HepG2 (cell line): ENCODE results near the gene NXT1. TPM values are rescaled to one million over a fixed set of nuclear protein-coding genes. Genes with fewer than 3 reads are reported as not detected.

Experiments used
- ETV5 ChIP-seq: IDR thresholded peaks from 2 replicates; pipeline ENCODE4 v1.6.1; 2018; ENCODE audit warnings: missing biosample characterization, missing genetic modification reagents, inconsistent platforms, borderline replicate concordance
- MAFK ChIP-seq, 2 experiments: IDR thresholded peaks in 1 of 2; conservative IDR thresholded peaks in 1 of 2; 2 replicates each; pipeline ENCODE4 v1.6.1; 2011; ENCODE audit warnings: improper control_type of control experiment in 2 of 2, low read length in 2 of 2
- MYNN ChIP-seq: sonication (generic); formaldehyde crosslinking; IDR thresholded peaks from 2 replicates; pipeline ENCODE4 v1.4.0; 2020; ENCODE audit warnings: mild to moderate bottlenecking, low read depth, missing genetic modification reagents
- MZF1 ChIP-seq: sonication (generic); formaldehyde crosslinking; IDR thresholded peaks from 2 replicates; pipeline ENCODE4 v1.8.1; 2023; ENCODE audit warnings: mild to moderate bottlenecking, missing genetic modification reagents, borderline replicate concordance
- PHF21A ChIP-seq: sonication (generic); formaldehyde crosslinking; IDR thresholded peaks from 2 replicates; pipeline ENCODE4 v1.5.0; 2020; ENCODE audit warnings: mild to moderate bottlenecking, missing genetic modification reagents
- RFXANK ChIP-seq: IDR thresholded peaks from 2 replicates; pipeline ENCODE4 v1.6.1; 2016
- SNAPC2 ChIP-seq: sonication (generic); formaldehyde crosslinking; IDR thresholded peaks from 2 replicates; pipeline ENCODE4 v1.8.1; 2022; ENCODE audit warnings: mild to moderate bottlenecking, missing genetic modification reagents
- TEAD2 ChIP-seq: sonication (generic); formaldehyde crosslinking; IDR thresholded peaks from 2 replicates; pipeline ENCODE4 v1.9.0; 2021; ENCODE audit warnings: missing genetic modification reagents
- ZBTB38 ChIP-seq: sonication (generic); formaldehyde crosslinking; IDR thresholded peaks from 2 replicates; pipeline ENCODE4 v1.5.1; 2020; ENCODE audit warnings: mild to moderate bottlenecking, missing genetic modification reagents
- ZBTB42 ChIP-seq: sonication (generic); formaldehyde crosslinking; IDR thresholded peaks from 2 replicates; pipeline ENCODE4 v1.5.0; 2020; ENCODE audit warnings: mild to moderate bottlenecking, missing genetic modification reagents
- ZNF205 ChIP-seq: IDR thresholded peaks from 2 replicates; pipeline ENCODE4 v1.6.1; 2018; ENCODE audit warnings: missing biosample characterization, missing genetic modification reagents
- ZNF484 ChIP-seq: sonication (generic); formaldehyde crosslinking; IDR thresholded peaks from 2 replicates; pipeline ENCODE4 v1.5.1; 2020; ENCODE audit warnings: mild to moderate bottlenecking, low read depth, missing genetic modification reagents, borderline replicate concordance
- ZNF552 ChIP-seq: sonication (generic); formaldehyde crosslinking; IDR thresholded peaks from 2 replicates; pipeline ENCODE4 v1.9.0; 2022; ENCODE audit warnings: missing genetic modification reagents, mild to moderate bottlenecking, borderline replicate concordance
- ZSCAN31 ChIP-seq: sonication (generic); formaldehyde crosslinking; IDR thresholded peaks from 2 replicates; pipeline ENCODE4 v1.5.0; 2020; ENCODE audit warnings: low read depth, mild to moderate bottlenecking, missing genetic modification reagents
- polyA plus RNA-seq, 8 experiments: library from polyadenylated mRNA; depleted of rRNA in 3 of 8; stranded (reverse) in 7 of 8; unstranded in 1 of 8; fragments of >200 nt; fragmentation: Illumina TruSeq in 4 of 8; extraction: Trizol in 4 of 8; gene quantifications; 2 replicates each; pipeline versions ENCODE4 v1.2.1 to v1.2.3, GENCODE V29; 2011 to 2016; ENCODE audit warnings: low read depth in 4 of 8, missing spikeins in 1 of 8, mixed read lengths in 1 of 8; ENCODE audit not compliant: insufficient read depth in 1 of 8
- total RNA-seq, 5 experiments: library from RNA; depleted of rRNA; stranded (reverse); fragments of >200 nt; fragmentation: Illumina TruSeq; extraction: Trizol; gene quantifications; 2 replicates each; pipeline ENCODE4 v1.2.3, GENCODE V29; 2016; ENCODE audit warnings: low read depth in 1 of 5
- TF ChIP-seq, protein P1 (sequence below): sonication (generic); formaldehyde crosslinking; IDR thresholded peaks from 2 replicates; pipeline ENCODE4 v1.8.1; 2023; ENCODE audit warnings: mild to moderate bottlenecking, missing genetic modification reagents, borderline replicate concordance
- TF ChIP-seq, protein P2 (sequence below): sonication (generic); formaldehyde crosslinking; IDR thresholded peaks from 2 replicates; pipeline ENCODE4 v1.5.0; 2020; ENCODE audit warnings: mild to moderate bottlenecking, missing genetic modification reagents
- TF ChIP-seq, protein P3 (sequence below): IDR thresholded peaks from 2 replicates; pipeline ENCODE4 v1.6.1; 2018; ENCODE audit warnings: missing genetic modification reagents
- TF ChIP-seq, protein P4 (sequence below): sonication (generic); formaldehyde crosslinking; IDR thresholded peaks from 2 replicates; pipeline ENCODE4 v1.5.0; 2020; ENCODE audit warnings: missing genetic modification reagents, mild to moderate bottlenecking, borderline replicate concordance
- TF ChIP-seq, protein P5 (sequence below): sonication (generic); formaldehyde crosslinking; conservative IDR thresholded peaks from 2 replicates; pipeline ENCODE4 v1.8.1; 2023; ENCODE audit warnings: missing genetic modification reagents
- TF ChIP-seq, protein P6 (sequence below): sonication (generic); formaldehyde crosslinking; conservative IDR thresholded peaks from 2 replicates; pipeline ENCODE4 v1.5.0; 2020; ENCODE audit warnings: missing genetic modification reagents
- TF ChIP-seq, protein P7 (sequence below): IDR thresholded peaks from 2 replicates; pipeline ENCODE4 v1.6.1; 2016; ENCODE audit warnings: low read depth, borderline replicate concordance

Gene NXT1
- total and polyA plus RNA-seq, 2 of the 13 experiments (the other 11 are each of a cell fraction or from before 2014, with no cell fraction given): 35.6 to 65.9 TPM

DNA sequence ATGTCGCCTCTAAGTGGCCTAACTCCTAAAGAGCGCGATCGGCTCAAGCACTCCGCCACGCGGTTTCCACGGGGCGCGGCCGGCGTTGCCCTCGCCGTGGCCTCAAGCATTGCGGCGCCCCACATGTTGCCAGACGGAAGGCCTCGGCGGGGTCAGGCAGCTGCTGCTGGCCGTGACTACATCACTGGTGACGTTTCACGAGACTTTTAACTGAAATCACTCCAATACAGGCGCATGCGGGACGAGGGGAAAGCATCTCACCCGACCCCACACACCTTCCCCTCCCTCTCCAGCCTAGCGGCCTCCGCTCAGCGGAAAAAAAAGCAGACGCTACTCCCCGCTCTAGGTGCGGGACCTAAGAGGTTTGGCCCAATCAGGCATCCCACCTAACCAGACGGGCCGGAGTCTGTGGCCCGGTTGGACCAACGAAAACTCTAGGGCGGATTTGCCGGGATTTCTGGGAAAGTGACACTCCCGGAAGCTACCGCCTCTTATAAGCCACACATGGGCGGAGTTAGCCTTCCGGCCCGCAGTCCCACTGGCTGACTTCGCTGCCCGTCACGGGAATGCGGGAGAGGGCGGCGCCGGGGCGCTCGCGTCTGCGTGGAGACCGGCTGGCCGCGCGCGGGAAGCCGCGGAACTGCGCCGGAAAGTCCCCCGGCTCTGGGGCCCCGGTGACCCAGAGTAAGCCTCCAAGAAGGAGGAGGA is at the start of gene NXT1 (continued):
- peak; percentile 69; the same call in 1 of the 2 replicates for TF ChIP-seq ZNF205 (CRISPR knock-in tag)
- TF ChIP-seq, protein P1, sequence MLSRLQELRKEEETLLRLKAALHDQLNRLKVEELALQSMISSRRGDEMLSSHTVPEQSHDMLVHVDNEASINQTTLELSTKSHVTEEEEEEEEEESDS (CRISPR knock-in tag): no peak
- peak; percentile 80 for TF ChIP-seq ZBTB42 (CRISPR knock-in tag)
- peak; percentile 79; the same call in 1 of the 2 replicates for TF ChIP-seq ZNF552 (CRISPR knock-in tag)
- TF ChIP-seq, protein P2, sequence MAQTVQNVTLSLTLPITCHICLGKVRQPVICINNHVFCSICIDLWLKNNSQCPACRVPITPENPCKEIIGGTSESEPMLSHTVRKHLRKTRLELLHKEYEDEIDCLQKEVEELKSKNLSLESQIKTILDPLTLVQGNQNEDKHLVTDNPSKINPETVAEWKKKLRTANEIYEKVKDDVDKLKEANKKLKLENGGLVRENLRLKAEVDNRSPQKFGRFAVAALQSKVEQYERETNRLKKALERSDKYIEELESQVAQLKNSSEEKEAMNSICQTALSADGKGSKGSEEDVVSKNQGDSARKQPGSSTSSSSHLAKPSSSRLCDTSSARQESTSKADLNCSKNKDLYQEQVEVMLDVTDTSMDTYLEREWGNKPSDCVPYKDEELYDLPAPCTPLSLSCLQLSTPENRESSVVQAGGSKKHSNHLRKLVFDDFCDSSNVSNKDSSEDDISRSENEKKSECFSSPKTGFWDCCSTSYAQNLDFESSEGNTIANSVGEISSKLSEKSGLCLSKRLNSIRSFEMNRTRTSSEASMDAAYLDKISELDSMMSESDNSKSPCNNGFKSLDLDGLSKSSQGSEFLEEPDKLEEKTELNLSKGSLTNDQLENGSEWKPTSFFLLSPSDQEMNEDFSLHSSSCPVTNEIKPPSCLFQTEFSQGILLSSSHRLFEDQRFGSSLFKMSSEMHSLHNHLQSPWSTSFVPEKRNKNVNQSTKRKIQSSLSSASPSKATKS (CRISPR knock-in tag): no peak
- TF ChIP-seq, protein P3, sequence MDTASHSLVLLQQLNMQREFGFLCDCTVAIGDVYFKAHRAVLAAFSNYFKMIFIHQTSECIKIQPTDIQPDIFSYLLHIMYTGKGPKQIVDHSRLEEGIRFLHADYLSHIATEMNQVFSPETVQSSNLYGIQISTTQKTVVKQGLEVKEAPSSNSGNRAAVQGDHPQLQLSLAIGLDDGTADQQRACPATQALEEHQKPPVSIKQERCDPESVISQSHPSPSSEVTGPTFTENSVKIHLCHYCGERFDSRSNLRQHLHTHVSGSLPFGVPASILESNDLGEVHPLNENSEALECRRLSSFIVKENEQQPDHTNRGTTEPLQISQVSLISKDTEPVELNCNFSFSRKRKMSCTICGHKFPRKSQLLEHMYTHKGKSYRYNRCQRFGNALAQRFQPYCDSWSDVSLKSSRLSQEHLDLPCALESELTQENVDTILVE (CRISPR knock-in tag): peak; percentile 58; the same call in 1 of the 2 replicates
- peak; percentile 98 for TF ChIP-seq MYNN (CRISPR knock-in tag)
- TF ChIP-seq, protein P4, sequence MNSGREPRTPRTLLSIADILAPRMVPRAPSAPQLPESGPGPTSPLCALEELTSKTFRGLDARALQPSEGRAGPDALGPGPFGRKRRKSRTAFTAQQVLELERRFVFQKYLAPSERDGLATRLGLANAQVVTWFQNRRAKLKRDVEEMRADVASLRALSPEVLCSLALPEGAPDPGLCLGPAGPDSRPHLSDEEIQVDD (CRISPR knock-in tag): peak; percentile 63; the same call in 1 of the 2 replicates
- no peak for TF ChIP-seq MAFK (conservative IDR thresholded peaks at IDR 0.05 in 1 of 2, IDR thresholded peaks at IDR 0.05 in 1 of 2; ENCODE audit: low read length in 2 of 2)
- no peak for TF ChIP-seq ZSCAN31
- peak; percentile 77; the same call in 1 of the 2 replicates for TF ChIP-seq ZBTB38
- TF ChIP-seq, protein P5, sequence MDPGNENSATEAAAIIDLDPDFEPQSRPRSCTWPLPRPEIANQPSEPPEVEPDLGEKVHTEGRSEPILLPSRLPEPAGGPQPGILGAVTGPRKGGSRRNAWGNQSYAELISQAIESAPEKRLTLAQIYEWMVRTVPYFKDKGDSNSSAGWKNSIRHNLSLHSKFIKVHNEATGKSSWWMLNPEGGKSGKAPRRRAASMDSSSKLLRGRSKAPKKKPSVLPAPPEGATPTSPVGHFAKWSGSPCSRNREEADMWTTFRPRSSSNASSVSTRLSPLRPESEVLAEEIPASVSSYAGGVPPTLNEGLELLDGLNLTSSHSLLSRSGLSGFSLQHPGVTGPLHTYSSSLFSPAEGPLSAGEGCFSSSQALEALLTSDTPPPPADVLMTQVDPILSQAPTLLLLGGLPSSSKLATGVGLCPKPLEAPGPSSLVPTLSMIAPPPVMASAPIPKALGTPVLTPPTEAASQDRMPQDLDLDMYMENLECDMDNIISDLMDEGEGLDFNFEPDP (CRISPR knock-in tag): no peak
- TF ChIP-seq, protein P6, sequence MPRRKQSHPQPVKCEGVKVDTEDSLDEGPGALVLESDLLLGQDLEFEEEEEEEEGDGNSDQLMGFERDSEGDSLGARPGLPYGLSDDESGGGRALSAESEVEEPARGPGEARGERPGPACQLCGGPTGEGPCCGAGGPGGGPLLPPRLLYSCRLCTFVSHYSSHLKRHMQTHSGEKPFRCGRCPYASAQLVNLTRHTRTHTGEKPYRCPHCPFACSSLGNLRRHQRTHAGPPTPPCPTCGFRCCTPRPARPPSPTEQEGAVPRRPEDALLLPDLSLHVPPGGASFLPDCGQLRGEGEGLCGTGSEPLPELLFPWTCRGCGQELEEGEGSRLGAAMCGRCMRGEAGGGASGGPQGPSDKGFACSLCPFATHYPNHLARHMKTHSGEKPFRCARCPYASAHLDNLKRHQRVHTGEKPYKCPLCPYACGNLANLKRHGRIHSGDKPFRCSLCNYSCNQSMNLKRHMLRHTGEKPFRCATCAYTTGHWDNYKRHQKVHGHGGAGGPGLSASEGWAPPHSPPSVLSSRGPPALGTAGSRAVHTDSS (CRISPR knock-in tag): no peak
- peak; percentile 59 for TF ChIP-seq ETV5 (CRISPR knock-in tag)
- no peak for TF ChIP-seq TEAD2 (CRISPR knock-in tag)
- peak; percentile 97 for TF ChIP-seq PHF21A (CRISPR knock-in tag)
- TF ChIP-seq MZF1 (CRISPR knock-in tag): 0 out of 2 replicates have a peak, but pooled peaks have one; percentile 85
- no peak for TF ChIP-seq SNAPC2 (CRISPR knock-in tag)
- TF ChIP-seq, protein P7, sequence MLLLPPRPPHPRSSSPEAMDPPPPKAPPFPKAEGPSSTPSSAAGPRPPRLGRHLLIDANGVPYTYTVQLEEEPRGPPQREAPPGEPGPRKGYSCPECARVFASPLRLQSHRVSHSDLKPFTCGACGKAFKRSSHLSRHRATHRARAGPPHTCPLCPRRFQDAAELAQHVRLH (CRISPR knock-in tag): no peak
- no peak for TF ChIP-seq ZNF484 (CRISPR knock-in tag)
- peak; percentile 64; the same call in 1 of the 2 replicates for TF ChIP-seq RFXANK
